SJSA1 (cell line): ENCODE measurements around the gene STX1A. TPM values are rescaled to one million over a fixed set of nuclear protein-coding genes. Genes with fewer than 3 reads are reported as not detected.
A peak's percentile ranks its signal among the peaks of the same experiment; 100 is the strongest.

ENCODE experiments used
- DNase-seq, 2 experiments: peaks; one replicate each; pipeline ENCODE4 v3.0.0-alpha.2; 2015 to 2020; ENCODE audit warnings: low spot score in 2 of 2, low read depth in 1 of 2
- H3K27ac ChIP-seq: fragments of 250-450 bp; sonication (Bioruptor Pico); 2 replicates; pipeline ENCODE4 v1.5.1; 2020; ENCODE audit warnings: mild to moderate bottlenecking, moderate library complexity
- H3K27me3 ChIP-seq: fragments of 250-450 bp; sonication (Bioruptor Pico); replicated peaks from 2 replicates; pipeline ENCODE4 v1.5.1; 2020; ENCODE audit warnings: mild to moderate bottlenecking, moderate library complexity
- H3K36me3 ChIP-seq: fragments of 250-450 bp; sonication (Bioruptor Pico); 2 replicates; pipeline ENCODE4 v1.5.1; 2020; ENCODE audit warnings: mild to moderate bottlenecking
- H3K4me1 ChIP-seq: fragments of 250-450 bp; sonication (Bioruptor Pico); replicated peaks from 2 replicates; pipeline ENCODE4 v1.6.1; 2021; ENCODE audit warnings: mild to moderate bottlenecking
- H3K4me3 ChIP-seq: fragments of 250-450 bp; sonication (Bioruptor Pico); 2 replicates; pipeline ENCODE4 v1.5.1; 2020; ENCODE audit warnings: mild to moderate bottlenecking
- H3K9me3 ChIP-seq: fragments of 250-450 bp; sonication (Bioruptor Pico); replicated peaks from 2 replicates; pipeline ENCODE4 v1.5.1; 2020; ENCODE audit warnings: mild to moderate bottlenecking
- total RNA-seq: library from RNA; depleted of rRNA; stranded (reverse); fragments of >200 nt; shearing (Covaris generic); gene quantifications from 2 replicates; pipeline ENCODE4 v1.2.3, GENCODE V29; 2014; rRNA removed

STX1A gene
- total RNA-seq, result 8.8 and 10.1 TPM in 2 replicates

DNA sequence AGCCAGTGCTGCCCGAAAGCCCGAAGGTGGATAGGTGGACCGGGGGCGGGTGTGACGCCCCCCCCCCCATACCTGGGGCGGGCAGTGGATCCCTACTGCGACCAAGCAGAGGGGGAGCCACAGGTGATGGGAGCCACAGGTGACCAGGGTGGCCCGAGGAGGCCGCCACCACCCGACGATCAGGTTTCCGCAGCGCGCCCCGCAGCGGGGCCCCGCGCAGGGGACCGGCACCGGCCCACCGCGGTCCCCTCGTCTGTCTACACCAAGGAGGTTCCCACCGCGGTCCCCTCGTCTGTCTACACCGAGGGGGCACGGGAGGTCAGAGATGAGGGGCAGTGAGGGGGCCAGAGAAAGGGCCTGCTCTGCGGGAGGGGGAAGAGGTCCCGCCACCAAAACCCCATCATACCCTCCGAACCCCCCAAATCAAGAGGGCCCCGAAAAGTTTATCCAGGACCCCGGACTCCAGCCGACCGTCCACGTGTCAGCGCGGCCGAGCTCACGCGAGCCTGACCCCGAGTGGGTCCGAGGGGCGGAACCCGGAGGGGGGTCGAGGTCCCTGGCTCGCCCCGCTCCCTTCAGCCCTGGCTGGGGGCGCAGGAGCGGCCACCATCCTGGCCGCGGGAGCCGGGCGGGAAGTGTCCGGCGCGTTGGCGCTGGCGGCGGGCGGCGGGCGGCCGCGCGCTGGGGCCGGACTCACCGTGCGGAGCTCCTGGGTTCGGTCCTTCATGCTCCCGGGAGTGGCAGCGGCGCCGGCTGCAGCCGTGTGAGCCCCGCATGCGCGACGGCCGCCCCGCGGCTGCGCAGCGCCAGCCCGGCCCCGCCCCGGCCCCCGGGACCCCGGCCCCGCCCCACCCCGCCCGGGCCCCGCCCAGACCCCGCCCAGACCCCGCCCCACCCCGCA, at the start of gene STX1A:
Gene STX1A (minus strand): TSS at position 765 of the 901 bp plus-strand sequence. CDS start 38 bp downstream, at position 727.
- Histone ChIP-seq H3K27me3 (no peaks in the 10 kb centered on the region), H3K36me3 (peaks cover 13% of the 10 kb centered on the region), H3K4me1 (peaks cover 49% of the 10 kb centered on the region), H3K9me3 (no peaks in the 10 kb centered on the region), H3K4me3 (peak within 1 kb of the TSS; percentile 89), H3K27ac (peak within 1 kb of the TSS; percentile 23)
- DNase-seq, result peak; percentile 37 to 75

DNA sequence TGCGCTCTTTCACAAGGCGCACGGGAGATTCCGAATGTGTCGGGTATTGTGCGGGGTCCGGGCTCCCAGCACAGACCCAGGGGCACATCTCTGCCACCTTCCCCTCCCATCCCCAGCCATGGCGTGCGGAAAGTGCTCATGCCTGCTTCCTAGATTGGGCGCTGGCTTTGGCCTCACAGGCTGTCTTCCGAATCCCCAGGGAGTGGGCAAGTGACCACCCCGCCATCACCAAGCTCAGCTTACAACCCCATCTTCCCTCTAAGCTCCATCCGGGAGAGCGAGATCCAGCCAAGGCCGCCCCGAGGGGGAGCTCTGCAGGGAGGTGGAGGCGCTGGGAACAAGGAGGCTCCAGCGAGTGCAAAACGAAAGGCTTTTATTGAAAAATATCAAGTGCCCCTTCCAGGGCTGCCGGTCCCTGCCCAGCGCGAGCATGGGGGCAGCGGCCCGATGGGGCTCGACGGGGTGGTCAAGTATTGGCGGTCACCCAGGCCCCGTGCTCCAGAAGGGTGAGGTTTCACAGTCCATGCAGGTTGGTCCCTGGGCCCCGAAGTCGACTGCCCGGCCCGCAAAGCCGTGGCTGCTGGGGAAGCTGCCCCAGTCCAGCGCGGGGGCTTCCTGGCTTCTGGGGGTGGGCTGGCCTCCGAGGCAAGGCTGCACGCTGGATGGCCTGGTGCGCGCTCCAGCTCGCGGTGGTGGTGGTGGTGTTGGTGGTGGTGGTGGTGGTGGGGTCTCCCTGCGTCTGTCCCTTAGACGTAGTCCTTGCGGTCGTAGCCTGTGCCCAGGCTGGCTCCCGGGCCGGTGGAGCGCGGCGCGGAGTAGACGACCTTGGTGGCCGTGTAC, 49.4 kb upstream of the STX1A start:
- Histone ChIP-seq H3K9me3 (no peaks in the 10 kb centered on the region), H3K4me3 (no peak overlapping the region), H3K4me1 (no peaks in the 10 kb centered on the region)

DNA sequence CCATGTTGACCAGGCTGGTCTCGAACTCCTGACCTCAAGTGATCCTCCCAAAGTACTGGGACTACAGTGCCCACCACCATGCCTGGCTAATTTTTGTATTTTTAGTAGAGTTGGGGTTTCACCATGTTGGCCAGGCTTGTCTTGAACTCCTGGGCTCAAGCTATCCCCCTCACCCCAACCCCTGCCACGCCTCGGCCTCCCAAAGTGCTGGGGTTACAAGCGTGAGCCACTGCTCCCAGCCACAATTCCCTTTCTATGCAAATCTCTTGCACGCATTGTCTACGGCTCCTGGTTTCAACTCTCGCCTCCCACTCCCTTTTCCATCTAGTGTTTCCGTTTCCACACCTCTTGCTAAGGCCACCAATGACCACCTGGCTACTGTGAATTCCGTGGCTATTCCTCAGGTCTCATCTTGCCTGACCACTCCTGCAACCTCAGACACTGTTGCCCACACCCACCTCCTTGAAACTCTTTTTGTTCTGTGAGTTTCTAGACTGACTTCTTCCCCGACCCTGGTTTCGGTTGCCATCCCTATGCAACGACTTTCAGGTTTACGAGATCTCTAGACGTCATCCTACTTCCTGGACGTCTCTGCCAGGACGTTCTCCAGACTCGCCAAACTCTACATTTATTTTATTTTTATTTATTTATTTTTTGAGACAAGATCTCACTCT, 47.2 kb upstream of the STX1A start:
- H3K4me3 ChIP-seq, result no peak overlapping the region
- DNase-seq, result no peak
- H3K9me3 ChIP-seq, result no peaks in the 10 kb centered on the region
- no peak overlapping the region for H3K27ac ChIP-seq
- H3K36me3 ChIP-seq, result no peaks in the 10 kb centered on the region
- H3K4me1 ChIP-seq, result no peaks in the 10 kb centered on the region
- peaks cover 30% of the 10 kb centered on the region for H3K27me3 ChIP-seq

More for the DNA sequence above, 49.4 kb upstream of the STX1A start:
- H3K27ac ChIP-seq, result no peak overlapping the region
- no peak for DNase-seq
- no peaks in the 10 kb centered on the region for H3K36me3 ChIP-seq
- H3K27me3 ChIP-seq, result peaks cover 39% of the 10 kb centered on the region

DNA sequence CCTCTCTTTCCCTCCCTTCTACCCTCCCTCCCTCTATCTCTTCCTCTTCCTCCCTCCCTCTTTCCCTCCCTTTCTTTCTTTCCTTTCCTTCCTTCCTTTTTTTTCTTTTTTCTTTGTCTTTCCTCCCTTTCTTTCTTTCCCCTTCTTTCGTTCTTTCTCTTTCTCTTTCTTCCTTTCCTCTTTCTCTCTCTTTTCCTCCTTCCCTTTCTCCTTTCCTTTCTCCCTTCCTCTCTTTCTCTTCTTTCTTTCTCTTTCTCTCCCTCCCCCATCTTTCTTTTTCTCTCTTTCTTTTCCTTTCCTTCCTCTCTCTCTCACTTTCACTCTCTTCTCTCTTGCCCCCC, 43.2 kb upstream of the STX1A start:
- no peak for DNase-seq
- H3K9me3 ChIP-seq, result no peaks in the 10 kb centered on the region
- no peak overlapping the region for H3K27ac ChIP-seq
- no peaks in the 10 kb centered on the region for H3K4me1 ChIP-seq
- no peaks in the 10 kb centered on the region; the same call in 1 of the 2 replicates for H3K27me3 ChIP-seq
- H3K36me3 ChIP-seq, result no peaks in the 10 kb centered on the region
- no peak overlapping the region for H3K4me3 ChIP-seq

DNA sequence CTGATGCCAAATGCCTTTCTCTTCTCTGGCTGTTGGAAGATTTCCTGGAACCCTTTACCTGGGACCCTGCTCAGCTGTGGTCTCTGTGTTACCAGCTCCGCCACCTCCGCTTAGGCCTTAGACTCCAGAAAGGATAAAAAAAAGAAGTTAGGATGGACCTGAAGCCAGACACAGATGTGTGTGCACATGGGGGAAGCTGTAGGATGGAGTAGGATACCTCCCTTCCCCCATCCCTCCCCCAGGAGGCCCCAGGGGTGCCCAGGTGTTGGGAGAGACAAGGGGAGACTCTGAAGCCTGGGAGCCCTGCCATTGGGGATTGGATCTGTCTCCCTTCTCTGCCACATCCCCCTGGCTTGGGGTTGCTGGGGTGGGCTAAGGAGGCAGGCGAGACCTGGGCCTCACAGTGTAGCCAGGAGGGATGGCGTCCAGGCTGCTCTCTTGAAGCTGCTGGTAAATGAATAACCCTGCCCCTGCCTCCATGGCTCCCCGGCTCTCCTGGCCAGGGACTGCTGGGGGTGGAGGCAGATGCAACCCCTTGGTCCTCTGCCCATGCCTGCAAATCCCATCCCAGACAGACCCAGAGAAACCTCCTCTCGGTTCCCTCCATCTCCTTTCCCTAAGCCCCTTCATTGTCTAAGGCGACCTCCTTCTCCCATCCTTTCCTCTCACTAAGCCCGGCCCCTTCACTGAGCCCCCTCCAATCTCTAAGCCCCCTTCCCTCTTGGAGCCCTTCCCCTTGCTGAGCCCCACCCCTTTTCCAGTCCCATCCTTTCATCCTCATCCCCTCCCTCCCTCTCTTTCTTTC, 42.6 kb upstream of the STX1A start:
- Histone ChIP-seq H3K36me3 (no peaks in the 10 kb centered on the region), H3K9me3 (no peaks in the 10 kb centered on the region), H3K4me3 (no peak overlapping the region), H3K4me1 (no peaks in the 10 kb centered on the region), H3K27ac (no peak overlapping the region), H3K27me3 (no peaks in the 10 kb centered on the region)
- DNase-seq, result no peak

DNA sequence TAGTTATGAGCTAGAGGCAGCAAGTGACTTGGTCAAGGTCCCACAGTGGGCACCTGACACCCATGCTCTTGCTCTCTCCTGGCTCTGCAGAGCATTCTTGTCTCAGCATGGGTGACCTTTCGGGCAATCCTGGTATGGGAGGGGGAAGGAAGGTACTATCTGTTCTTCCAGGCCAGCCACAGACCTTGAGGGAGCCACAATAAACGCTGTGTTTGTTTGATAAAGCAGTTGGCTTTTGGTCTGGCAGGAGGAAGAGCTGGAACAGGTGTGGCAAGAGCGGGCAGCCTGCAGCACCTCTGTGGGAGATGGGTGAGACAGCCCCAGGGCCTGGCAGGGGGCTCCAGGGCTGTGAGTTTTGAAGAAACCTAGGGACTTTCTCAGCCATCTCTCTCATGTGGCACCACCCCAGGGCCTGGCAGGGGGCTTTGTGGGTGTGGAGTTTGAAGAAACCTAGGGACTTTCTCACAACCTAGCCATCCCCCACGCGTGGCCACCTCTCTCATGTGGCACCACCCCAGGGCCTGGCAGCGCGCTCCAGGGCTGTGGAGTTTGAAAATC, 39.2 kb upstream of the STX1A start:
- Histone ChIP-seq H3K4me3 (no peak overlapping the region), H3K36me3 (no peaks in the 10 kb centered on the region), H3K9me3 (no peaks in the 10 kb centered on the region), H3K27me3 (no peaks in the 10 kb centered on the region), H3K4me1 (no peaks in the 10 kb centered on the region), H3K27ac (no peak overlapping the region)
- no peak for DNase-seq

DNA sequence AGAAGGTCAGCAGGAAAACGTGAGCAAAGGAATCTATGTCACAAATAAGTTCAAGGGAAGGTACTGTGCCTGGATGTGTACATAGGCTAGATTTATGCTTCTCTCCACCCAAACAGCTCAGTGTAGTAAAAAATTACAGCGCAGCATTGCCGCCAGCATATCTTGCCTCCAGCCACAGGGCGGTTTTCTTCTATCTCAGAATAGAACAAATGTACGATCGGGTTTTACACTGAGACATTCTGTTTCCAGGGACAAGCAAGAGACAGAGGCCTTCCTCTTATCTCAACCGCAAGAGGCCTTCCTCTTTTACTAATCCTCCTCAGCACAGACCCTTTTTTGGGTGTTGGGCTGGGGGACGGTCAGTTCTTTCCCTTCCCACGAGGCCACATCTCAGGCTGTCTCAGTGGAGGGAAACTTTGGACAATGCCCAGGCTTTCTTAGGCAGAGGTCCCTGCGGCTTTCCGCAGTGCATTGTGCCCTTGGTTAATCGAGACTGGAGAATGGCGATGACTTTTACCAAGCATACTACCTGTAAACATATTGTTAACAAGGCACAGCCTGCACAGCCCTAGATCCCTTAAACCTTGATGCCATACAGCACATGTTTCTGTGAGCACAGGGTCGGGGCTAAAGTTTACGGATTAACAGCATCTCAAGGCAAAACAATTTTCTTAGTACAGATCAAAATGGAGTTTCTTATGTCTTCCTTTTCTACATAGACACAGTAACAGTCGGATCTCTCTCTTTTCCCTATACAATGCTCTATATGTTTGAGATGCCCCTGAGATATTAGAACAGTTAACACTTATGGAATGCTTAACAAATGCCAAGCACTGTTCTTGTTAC, 30.7 kb upstream of the STX1A start:
- no peak overlapping the region for H3K4me3 ChIP-seq
- no peaks in the 10 kb centered on the region for H3K9me3 ChIP-seq
- no peak for DNase-seq
- no peaks in the 10 kb centered on the region for H3K27me3 ChIP-seq
- no peaks in the 10 kb centered on the region for H3K36me3 ChIP-seq
- H3K4me1 ChIP-seq, result no peaks in the 10 kb centered on the region
- no peak overlapping the region for H3K27ac ChIP-seq

DNA sequence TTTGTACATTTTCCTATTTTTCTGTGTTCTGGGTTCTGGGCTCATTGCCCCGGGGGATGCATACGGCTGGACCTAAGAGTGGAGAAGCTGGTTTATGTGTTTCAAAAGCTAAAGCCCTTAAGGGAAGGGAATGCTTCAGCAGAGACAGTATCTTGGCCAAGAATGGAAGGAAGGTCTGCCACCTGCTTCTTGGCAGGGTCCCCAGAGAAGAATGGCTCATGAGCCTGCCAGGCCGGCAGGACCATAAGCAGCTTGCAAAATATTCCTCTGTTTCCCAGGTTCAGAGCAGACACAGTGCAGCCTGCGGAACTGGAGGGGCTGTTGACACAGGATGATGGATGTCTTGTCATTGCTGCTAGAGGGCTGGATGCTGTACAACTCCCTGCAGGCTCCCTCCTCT, 26.9 kb upstream of the STX1A start:
- H3K4me1 ChIP-seq, result no peaks in the 10 kb centered on the region
- H3K36me3 ChIP-seq, result no peaks in the 10 kb centered on the region
- H3K4me3 ChIP-seq, result no peak overlapping the region
- H3K27ac ChIP-seq, result no peak overlapping the region
- no peak for DNase-seq
- H3K27me3 ChIP-seq, result no peaks in the 10 kb centered on the region
- no peaks in the 10 kb centered on the region for H3K9me3 ChIP-seq

DNA sequence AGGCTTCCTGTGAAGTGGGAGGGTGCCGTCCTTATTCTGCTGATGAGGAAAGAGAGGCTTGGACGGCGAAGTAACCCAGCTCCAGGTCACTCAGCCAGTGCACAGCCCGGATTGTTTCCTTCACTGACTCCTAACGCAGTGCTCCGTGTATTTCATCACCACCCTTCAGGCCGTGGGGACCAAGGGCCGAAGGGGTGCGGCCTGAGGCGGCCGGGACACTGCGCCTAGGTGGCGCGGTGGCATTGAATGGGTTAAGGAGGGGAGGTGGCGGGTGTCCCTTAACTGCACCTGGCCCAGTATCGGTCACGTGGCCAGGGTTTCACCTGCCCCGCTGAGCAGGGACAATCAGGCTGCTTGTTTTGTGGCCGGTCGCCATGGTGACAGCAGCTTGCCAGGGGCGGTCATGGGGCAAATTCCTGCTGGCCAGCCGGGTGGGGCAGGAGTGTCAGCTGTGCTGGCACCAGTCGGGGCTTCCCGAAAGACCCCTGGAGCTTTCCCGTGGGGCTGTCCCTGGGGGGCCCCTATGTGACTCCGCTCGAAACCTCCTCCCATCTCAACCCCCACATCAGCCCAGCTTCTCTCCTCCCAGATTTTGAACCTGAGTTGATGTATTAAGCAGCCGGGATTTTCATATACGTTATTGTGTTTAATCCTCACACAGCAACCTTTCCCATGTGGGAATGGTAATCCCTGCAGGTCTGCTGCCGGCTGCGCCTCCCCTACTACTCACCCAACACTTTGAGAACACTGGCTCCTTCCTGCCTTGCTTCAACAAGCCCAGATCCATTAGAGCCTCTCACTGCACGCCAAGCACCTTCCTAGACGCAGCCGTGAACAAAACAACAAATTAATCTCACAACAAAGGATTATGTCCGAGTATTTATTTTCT, 23.5 kb upstream of the STX1A start:
- Histone ChIP-seq H3K36me3 (peaks cover 3% of the 10 kb centered on the region; the same call in 1 of the 2 replicates), H3K4me1 (peaks cover 10% of the 10 kb centered on the region), H3K27me3 (no peaks in the 10 kb centered on the region), H3K9me3 (no peaks in the 10 kb centered on the region), H3K27ac (no peak overlapping the region), H3K4me3 (no peak overlapping the region)
- no peak for DNase-seq

DNA sequence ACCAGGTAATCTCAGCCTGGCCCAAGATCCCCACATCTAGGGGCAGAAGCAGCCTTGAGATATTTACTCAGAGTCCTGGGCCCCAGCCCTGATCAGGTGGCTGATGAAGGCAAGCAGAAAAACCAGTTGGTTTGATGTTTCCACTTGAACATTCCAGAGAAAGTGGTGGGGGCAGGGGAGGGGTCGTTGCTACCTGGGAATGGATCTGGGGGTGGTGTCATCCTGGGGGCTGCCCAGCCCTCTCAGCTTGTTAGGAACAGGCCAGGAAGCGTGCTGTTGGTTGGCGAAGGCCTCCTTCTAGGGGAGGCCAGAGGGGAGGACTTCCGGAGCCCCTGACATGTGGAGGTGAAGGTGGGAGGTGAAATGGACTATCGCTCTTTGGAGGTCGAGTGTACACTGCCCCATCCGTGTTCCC, 22.9 kb upstream of the STX1A start:
- no peaks in the 10 kb centered on the region for H3K9me3 ChIP-seq
- H3K27me3 ChIP-seq, result no peaks in the 10 kb centered on the region
- DNase-seq, result no peak
- H3K36me3 ChIP-seq, result peaks cover 10% of the 10 kb centered on the region
- H3K27ac ChIP-seq, result no peak overlapping the region
- H3K4me3 ChIP-seq, result no peak overlapping the region
- peaks cover 16% of the 10 kb centered on the region for H3K4me1 ChIP-seq

DNA sequence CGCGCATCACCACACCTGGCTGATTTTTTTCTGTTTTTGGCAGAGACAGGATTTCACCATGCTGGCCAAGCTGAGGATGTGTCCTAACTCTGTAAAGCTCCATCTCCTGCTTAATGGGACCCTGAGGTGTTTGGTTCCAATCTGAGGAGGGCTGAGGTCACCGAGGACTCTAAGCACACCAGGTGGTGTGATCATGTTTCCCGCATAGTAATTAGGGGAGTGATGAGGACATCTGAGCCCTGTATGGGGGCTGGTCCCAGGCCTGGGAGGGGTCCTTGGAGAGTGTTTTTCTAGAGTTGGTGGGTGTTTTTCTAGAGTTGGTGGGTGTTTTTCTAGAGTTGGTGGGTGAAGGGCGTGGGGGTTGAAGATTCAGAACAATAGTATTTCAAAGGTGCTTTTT, 22.1 kb upstream of the STX1A start:
- Histone ChIP-seq H3K36me3 (peaks cover 17% of the 10 kb centered on the region), H3K4me1 (peaks cover 16% of the 10 kb centered on the region), H3K9me3 (no peaks in the 10 kb centered on the region), H3K27ac (no peak overlapping the region), H3K27me3 (no peaks in the 10 kb centered on the region), H3K4me3 (no peak overlapping the region)
- no peak for DNase-seq
